Stimulated activated CD8-positive, alpha-beta memory T cell treated with anti-CD3 and anti-CD28 coated beads, Interleukin-12 subunit alpha, Interleukin-12 subunit beta, amount 100 ng/mL, for 4 hours (primary cell): Measurements from ENCODE around the gene GCGR.

Experiments used
- DNase-seq: peaks from one replicate; pipeline ENCODE4 v3.0.0-alpha.2; 2020; ENCODE audit warnings: low read depth

Gene GCGR

DNA sequence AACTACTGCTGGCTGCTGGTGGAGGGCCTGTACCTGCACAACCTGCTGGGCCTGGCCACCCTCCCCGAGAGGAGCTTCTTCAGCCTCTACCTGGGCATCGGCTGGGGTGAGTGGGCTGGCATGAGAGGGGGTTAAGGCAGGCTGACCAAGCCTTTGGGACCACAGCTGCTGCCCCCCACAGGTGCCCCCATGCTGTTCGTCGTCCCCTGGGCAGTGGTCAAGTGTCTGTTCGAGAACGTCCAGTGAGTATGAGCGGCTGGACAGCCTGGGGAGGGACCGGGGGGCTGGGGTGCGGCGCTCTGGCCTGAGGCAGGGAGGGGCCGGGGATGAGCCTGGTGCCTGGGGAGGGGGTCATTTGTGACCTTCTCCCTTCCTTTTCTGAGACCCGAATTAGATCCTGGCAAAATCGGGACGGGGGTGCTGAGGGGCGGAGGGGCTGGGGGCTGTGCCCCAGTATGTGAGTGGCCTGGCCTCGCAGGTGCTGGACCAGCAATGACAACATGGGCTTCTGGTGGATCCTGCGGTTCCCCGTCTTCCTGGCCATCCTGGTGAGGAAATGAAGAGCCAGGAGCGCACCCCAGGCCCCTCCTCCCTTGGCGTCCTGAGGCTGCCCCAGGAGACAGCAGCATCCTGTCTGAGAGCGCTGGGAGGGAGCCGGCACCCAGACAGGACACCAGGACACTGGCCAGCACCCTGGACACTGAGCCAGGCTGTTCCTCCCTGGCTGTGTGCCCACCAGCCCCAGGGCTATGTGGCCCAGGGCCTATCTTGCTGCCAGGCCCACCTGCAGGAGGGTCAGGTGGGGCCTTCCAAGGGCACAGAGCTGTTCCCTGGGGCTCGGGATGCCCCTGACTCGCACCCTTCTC, 8.0 kb downstream of the GCGR start:
- no peak for DNase-seq

- no peak for DNase-seq
Observed at GRCh38 chr17:81812571-81813370, 8.8 kb downstream of the GCGR start.

GRCh38 chr17:81813371-81813684, 9.4 kb downstream of the GCGR start:
- DNase-seq, result no peak

DNA sequence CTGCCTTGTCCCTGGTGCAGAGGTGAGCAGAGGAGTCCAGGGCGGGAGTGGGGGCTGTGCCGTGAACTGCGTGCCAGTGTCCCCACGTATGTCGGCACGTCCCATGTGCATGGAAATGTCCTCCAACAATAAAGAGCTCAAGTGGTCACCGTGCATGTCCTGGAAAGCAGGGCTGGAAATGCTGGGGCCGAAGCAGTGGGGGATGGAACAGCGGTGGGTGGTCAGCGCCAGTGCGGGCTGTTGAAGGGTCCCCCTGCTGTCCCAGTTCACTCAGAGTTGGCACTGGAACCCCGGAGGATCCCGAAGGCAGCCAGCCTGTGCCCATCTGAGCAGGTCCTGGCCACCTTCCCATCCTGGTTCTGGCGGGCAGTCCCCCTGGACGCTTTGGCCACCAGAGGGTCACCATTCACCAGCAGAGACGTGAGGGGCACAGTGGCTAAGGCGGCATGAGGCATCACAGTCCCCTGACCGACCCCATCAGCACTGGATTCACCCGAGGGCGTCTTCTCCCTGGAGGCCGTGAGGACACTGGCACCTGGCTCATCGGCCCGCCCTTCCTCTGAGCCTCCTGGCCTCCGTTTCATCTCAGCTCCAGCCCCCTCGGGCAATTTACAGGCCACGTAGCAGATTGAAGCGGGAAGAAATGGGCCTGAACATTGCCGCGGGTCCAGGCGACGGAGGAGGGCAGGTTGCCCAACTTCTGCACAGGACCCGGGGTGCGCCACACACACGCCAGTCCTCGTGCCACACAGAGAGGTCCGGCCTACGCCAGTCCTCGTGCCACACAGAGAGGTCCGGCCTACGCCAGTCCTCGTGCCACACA, 10.1 kb downstream of the GCGR start:
- DNase-seq, result no peak

DNA sequence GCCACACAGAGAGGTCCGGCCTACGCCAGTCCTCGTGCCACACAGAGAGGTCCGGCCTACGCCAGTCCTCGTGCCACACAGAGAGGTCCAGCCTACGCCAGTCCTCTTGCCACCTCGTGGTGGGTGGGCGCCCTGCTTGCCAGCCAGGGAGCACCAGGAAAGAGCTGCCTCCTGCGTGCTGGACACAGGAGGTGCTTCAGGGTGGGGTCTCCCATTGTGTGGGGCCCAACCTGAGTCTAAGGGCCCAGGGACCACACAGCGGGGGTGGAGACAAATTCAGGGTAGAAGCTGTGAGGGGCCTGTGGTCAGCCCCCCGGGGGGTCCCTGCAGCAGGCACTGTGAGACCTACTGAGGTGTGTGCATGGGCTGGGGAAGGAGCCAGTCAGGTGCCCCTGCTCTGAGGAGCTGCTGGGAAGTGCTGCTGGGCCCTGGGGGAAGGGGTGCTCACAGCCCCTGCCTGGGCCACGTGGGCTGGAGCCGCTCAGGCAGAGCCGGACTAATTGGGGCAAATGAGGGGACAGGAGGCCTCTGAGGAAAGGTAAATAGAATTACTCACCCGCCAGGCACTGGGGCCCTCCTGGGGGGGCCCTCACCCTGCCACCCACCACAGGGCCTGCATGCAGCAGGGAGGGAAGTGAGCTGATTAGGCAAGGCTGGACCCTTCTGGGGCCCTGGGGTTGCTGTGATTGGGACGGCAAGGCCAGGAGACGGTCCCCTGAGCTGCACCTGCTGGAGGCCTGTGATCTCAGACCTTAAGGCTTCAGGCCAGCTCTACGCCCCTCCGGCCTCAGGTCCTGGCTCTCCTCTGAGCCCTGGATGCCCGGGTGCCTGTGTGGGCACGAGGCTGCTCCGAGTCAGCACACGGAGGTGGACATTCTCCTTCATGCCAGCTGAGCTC, 11.0 kb downstream of the GCGR start:
- no peak for DNase-seq

DNA sequence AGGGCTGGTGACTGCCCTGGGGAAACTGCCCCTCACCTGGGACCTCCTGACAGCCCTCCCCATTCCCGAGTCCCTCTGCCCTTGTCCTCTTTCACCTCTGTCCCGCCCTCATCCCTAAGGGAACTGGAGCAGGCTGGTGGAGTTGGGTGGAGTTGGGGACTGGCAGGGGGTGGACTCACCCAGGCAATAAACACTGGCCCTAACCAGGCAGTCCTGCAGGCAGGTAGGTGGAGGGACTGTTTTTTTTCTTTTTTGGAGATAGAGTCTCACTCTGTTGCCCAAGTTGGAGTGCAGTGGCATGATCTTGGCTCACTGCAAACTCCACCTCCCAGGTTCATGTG, 11.7 kb downstream of the GCGR start:
- DNase-seq, result no peak

DNA sequence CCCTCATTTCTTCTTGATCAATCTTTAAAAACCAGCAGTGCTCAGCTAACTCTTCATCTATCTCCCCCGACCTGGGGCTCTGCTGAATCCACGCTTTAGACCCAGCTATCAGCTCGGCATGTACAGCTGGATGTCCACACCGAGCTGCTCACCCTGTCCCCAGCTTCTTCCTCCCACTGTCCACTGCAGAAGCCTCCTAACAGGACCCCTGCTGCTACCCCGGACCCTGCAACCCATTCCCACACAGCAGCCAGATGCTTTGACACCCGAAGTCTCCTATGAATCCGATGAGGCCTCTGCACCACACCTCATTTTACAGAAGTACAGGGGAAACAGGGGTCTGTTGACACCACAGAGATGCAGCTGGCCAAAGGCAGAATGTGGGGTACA, 13.8 kb downstream of the GCGR start:
- no peak for DNase-seq

DNA sequence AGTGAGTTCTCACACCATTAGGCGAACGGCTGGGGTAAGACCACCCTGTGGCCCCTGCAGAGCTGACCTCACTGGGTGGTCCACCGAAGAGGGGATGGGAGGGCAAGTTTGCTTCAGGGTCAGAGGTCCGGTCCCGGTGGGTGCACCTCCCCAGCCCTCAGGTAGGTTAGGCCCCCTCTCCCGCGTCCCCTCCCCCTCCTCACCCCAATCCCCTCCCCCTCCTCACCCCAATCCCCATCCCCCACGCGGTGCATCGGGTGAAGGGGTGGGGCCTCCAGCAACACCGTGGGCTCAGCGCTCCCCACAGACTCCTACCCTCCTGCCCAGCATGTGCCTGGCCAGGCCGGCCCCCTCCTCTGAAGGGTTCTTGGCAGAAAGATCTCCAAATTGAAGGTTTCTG, 15.8 kb downstream of the GCGR start:
- no peak for DNase-seq

- no peak for DNase-seq
Observed at GRCh38 chr17:81821147-81821546, 17.2 kb downstream of the GCGR start.

DNA sequence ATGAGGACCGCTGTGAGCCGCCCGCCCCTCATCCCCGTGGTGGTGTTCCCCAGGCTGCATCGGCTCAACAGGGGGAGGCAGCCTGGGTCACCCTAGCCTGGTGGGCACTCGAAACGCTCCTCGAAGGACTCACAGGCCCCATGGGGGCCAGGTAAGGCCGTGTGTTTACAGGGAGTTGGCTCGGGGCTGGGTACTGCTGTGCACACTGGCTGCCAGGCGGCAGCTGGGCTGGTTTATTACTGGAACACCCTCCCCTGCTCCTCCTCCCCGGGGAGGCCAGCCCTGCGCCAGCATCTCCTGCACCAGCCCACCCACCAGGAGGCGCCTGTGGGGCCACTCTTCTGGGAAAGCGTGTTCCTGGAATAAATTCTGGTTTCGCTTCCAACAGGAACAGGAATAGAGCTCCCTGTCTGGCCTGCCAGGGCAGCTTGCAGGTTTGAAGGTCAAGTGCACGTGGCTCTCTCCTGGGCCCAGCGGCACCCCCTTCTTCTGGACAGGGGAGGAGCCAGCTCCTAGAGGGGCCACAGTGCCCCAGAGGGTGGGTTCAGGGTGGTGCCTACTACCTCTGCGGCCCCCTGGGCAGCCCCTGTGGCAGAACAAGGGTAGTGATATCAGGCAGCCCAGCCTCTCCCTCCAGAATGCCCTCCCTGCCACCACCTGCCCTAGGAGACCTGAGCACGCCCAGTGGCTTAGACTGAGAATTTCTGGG, 17.8 kb downstream of the GCGR start:
- DNase-seq, result no peak

DNA sequence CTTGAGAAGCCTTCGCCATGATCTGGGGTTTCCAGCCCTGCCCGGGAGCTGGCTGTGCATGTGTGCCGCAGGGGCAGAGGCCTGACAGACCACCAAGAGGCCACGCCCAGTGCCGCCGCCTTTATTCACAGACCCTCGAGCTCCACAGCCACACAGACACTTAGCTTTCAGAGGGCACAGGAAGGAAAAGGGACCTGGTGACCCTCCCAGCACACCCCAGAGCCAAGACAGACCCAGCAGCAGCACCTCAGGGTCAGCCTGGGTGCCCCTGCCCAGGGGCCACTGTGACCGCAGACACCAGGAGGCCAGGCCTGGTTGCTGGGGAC, 18.3 kb downstream of the GCGR start:
- DNase-seq, result no peak

- DNase-seq, result no peak
Observed at GRCh38 chr17:81822996-81823819, 19.3 kb downstream of the GCGR start.

- no peak for DNase-seq
Observed at GRCh38 chr17:81823820-81824550, 20.0 kb downstream of the GCGR start.

- no peak for DNase-seq
Observed at GRCh38 chr17:81824595-81824994, 20.6 kb downstream of the GCGR start.

DNA sequence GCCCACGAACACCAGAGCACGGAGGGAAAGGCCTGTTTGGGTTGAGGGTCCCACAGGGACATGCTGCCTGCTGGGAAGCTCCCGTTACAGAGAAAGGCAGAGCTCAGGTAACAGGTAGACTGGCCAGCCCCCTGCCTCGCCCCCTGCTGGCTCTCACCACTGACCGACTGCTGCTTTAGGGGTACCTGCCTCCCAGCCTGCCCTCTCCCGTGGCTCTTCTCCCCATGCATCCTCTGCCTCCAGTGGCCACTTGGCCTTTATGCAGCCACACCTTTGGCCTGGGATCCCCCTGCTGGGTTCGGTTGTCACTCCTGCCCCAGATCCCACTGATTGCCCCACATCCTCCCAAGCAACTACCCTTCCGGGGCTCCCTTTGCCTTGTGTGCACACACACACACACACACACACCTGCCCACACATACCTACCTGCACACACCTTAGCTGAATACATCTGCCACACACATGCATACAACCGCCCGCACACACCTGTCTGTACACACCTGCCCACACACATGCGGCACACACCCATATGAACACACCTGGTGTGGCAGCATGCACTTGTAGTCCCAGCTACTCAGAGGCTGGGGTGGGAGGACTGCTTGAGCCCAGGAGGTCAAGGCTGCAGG, 22.0 kb downstream of the GCGR start:
- DNase-seq, result no peak

- DNase-seq, result no peak
Observed at GRCh38 chr17:81828656-81829055, 24.7 kb downstream of the GCGR start.

DNA sequence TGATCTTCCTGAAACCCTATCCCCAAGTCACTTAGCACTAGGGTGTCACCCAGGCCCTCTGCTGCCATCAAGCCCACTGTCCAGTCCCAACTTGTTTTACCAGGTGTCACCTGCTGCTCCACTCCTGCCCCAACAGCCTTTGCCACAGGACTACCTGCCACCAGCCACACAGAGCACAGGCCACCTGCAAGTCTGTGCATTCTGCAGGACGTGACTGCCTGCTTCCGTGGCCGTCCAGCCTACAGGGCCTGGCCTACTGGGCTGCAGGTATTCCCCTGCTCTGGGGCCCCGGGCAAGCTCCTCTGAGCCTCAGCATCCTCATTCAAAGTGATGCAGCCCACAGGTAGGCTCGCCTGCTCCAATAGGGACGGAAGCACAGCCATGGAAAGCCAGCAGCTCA, 25.9 kb downstream of the GCGR start:
- DNase-seq, result no peak

GRCh38 chr17:81831563-81831956, 27.6 kb downstream of the GCGR start:
- DNase-seq, result no peak

DNA sequence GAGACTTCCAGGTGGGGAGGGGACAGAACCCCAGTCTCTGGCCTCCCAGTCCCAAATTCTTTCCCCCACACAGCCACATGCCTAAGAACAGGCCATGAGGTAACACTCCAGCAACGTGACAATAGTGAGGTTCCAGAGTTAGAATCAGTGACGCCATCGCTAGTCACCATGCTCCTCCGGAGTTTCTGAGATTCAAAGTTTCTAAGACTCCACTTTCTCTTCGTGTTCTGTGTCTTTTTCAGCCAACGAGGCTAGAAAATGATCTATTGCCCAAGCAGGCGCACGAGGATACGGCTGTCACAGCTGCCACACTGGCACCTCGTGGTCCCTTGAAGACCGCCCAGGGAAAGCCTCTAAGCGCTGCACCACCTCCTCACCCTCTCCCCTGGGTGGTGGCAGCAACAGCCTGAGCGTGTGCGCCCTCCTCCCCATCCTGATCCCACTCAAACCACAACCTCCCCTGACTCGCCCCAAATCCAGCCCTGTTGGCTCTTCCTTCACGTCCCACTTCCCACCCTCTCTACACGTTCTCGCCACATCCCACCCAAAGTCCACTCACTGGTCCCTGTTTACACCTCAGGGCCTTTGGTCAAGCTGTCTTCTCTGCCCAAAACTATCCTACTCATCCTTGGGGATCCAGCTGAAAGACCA, 28.1 kb downstream of the GCGR start:
- DNase-seq, result peak; percentile 27
